GM21515 (cell line): ENCODE measurements around the gene HEATR5A.
"Not testable (repeated sequence)": the region's sequence is repeated elsewhere in the genome, so short reads cannot be mapped to it uniquely, and the experiment has no call there.

Source experiments
- ATAC-seq: cut with Tn5 transposase; IDR thresholded peaks from one replicate; pipeline ENCODE4 v1.9.1; 2021; ENCODE audit not compliant: unreplicated experiment

The HEATR5A gene

DNA sequence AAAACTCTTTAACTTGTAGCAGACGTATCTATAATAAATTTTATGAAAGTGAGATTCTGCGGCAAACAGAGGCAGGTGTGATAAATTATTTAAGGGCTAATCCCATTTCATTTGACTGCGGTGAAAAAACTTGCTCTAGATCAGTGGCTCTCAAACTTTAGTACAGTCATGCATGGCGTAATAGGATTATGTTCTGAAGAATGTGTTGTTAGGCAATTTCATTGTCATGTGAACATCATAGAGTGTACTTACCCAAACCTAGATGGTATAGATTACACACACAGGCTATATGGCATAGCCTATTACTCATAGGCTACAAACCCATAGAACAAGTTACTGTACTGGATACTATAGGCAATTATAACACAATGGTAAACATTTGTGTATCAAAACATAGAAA, 83.7 kb downstream of the HEATR5A start:
- ATAC-seq = no peak

DNA sequence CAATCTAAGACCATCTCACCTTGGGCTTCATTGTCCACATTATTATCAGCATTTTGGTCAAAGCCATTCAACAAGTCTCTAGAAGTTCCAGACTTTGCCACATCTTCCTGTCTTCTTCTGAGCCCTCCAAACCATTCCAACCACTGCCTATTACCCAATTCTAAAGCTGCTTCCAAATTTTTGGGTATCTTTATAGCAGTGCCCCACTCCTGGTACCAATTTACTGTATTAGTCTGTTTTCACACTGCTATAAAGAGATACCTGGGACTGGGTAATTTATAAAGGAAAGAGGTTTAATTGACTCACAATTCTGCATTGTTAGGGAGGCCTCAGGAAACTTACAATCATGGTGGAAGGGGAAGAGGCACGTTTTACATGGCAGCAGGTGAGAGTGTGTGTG, 89.0 kb downstream of the HEATR5A start:
- not testable (repeated sequence) for ATAC-seq

GRCh38 chr14:31329876-31330521, 90.4 kb downstream of the HEATR5A start:
- not testable (repeated sequence) for ATAC-seq

DNA sequence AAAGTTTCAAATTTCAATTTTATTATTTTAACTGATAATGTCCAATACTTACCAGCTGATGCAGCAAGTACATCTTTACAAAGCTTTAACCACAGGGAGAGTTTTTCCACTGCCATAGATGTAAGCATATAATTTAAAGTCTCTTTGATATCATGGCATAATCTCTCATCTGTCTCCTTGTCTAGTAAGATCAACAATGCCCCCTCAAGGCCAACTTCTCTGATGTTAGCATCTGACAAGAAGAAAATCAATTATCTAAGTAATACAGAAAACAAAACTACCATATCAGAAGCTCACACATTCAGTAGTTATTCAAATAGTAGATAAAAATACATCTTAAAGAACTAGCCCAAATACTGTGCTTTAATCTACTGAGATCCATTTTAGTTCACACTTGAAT, 94.2 kb downstream of the HEATR5A start:
- no peak for ATAC-seq

- ATAC-seq = no peak
Measured at GRCh38 chr14:31323419-31323818, 96.9 kb downstream of the HEATR5A start.

DNA sequence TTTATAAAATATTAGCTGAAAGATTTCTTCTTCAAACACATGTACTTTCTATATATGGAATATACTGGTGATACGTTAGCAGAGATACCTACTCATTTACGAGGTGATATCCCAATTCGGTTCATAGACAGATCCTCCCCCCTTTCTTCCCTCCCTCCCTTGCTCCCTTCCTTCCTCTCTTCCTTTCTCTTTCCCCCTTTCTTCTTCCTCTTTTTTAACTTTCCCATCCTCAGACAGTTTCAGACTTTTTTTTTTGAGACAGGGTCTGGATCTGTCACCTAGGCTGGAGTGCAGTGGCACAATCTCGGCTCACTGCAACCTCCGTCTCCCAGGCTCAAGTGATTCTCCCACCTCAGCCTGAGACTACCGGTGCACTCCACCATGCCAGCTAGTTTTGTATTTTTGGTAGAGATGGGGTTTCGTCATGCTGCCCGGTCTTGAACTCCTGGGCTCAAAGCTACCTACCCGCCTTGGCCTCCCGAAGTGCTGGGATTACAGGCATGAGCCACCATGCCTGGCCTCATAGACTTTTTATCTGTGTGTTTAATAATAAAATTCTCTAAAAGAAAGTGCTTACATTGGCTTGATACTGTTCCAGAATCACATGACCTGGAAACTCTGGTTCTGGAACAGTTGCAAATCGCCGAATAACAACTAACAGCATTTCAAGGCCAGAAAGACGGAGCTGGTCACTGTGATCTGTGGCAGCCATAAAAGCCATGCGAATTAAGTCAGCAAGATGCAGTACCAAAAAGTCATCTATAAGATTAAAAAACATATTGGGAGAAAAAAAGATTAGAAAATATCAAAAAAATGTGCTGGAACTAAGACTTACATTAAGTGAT, 99.2 kb downstream of the HEATR5A start:
- ATAC-seq = no peak

DNA sequence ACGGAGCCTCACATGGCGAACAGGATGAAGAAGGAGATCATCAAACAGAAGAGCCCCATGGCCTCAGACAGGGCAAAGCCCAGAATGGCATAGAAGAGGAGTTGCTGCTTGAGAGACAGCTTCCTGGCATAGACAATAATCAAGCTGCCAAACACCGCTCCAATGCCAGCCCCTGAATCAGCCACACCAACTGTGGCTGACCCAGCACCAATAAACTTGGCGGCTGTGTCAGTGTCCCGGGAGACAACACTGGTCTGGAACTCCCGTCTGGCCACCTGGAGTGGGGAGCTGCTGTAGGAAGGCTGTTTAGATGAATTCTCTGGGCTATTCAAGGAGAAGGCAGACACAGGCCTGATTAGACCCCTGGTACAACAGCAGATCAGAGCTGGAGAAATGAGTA, 100.1 kb downstream of the HEATR5A start:
- ATAC-seq = no peak

- ATAC-seq = no peak
Measured at GRCh38 chr14:31319701-31320100, 100.6 kb downstream of the HEATR5A start.

- no peak for ATAC-seq
Measured at GRCh38 chr14:31312934-31313333, 107.4 kb downstream of the HEATR5A start.

- not testable (repeated sequence) for ATAC-seq
Measured at GRCh38 chr14:31312370-31312769, 108.0 kb downstream of the HEATR5A start.

- ATAC-seq = no peak
Measured at GRCh38 chr14:31307618-31308017, 112.7 kb downstream of the HEATR5A start.

DNA sequence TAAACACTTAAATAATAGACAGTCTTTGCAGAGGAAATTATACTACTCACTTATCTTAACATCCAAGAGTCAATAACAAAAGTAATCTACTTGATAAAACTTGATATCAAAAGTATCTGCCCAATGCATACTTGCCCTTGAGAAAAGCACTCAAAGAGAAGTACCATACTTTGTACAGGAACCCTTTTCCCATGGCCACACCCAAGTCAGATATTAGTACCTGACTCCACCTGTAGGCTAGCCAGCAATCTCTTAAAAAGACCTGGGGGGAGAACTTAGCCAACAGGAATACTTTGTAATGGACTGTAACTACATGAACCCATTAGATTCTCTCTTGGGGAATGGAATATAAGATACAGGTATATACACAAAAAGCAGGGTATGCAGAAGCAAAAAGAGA, 113.2 kb downstream of the HEATR5A start:
- no peak for ATAC-seq

DNA sequence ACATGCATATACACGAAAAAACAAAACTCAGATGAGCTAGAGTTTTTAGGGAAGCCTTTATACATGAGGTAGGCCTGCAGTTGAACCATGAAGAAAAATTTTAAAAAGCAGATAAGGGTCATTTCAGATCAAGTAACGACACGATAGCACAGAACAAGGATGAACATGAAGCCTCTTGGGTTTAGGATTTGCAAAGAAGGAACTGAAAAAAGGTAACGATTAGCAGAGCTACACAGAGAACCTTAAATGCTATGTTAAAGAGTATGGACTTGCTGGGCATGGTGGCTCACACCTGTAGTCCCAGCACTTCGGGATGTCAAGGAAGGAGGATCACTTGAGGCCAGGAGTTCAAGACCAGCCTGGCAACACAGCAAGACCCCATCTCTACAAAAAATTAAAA, 116.7 kb downstream of the HEATR5A start:
- ATAC-seq = no peak

GRCh38 chr14:31300883-31301282, 119.5 kb downstream of the HEATR5A start:
- ATAC-seq = no peak

GRCh38 chr14:31300296-31300695, 120.1 kb downstream of the HEATR5A start:
- no peak for ATAC-seq

GRCh38 chr14:31297701-31298344, 122.5 kb downstream of the HEATR5A start:
- no peak for ATAC-seq

- no peak for ATAC-seq
Measured at GRCh38 chr14:31297112-31297511, 123.2 kb downstream of the HEATR5A start.

DNA sequence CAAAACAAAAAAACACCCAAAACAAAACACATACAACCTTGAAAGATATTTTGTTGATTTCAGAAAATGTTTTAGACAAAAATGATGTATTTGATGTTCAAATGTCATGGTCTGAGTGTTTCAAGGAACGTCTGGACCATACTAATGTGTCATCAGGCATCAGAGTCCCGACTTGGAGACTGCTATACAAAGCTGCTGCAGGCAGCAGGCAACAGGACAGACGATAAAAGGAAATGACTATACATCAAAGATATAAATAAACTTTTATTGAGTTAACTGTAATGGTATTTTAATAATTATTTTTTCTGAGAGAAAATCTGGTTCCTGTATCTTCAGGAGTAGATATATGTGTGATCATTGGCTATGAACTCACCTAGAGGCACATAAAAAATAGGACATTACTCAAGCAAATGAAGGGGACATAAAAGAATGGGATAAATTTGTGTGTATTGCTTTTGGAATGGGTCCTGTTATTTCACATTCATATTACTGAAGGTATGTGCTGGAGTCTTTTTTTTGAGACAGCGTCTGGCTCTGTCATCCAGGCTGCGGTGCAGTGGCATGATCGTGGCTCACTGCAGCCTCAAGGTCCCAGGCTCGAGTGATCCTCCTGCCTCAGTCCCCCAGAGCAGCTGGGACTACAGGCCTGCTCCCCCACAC, 125.5 kb downstream of the HEATR5A start:
- ATAC-seq = no peak

DNA sequence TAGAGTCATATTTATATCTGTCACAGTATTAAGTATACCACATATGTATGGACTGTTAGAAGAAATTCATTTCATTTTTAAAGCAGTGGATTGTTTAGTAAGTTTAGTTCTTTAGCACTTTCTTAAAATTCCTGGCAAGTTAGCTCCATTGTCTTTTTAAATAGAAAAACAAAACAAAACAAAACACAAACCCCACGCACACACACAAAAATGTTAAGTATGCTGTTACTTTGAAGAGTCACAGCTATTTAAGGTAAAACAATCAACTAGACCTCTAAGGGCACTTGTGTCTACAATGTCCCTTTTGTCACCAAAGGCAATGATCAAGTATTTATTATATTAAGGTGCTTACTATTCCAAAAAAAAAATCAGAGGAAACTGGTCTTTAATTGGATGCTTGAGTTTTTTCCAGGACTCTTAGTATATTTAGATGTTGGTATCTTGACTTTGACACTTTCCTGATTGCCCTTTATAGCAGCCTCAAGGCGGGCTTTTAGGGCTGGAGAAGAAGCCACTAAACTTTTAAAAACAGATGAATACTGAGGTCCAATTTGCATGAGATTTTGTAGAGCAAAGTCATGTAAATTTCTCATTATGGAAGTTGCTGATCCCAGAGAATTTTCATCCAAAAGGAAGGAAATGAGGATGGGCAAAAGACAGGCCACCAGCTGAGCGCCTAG, 127.3 kb downstream of the HEATR5A start:
- no peak for ATAC-seq

- no peak for ATAC-seq
Measured at GRCh38 chr14:31291210-31291609, 129.1 kb downstream of the HEATR5A start.
